Cardiac muscle cell (in vitro differentiated cells and primary cell): ENCODE measurements around the gene C3AR1. TPM values are rescaled to one million over a fixed set of nuclear protein-coding genes. Genes with fewer than 3 reads are reported as not detected.

ENCODE experiments used
- DNase-seq, 2 donors: peaks; one replicate each; pipeline versions ENCODE4 v3.0.0 to v3.0.0-alpha.2; 2010 to 2017; ENCODE audit warnings: low read depth in 1 of 2, low spot score in 1 of 2
- H3K27ac ChIP-seq: fragments of 200-600 bp; sonication (generic); 2 replicates; pipeline ENCODE4 v1.5.1; 2016
- H3K27me3 ChIP-seq: fragments of 200-600 bp; sonication (generic); 2 replicates; pipeline ENCODE4 v1.6.0; 2016; ENCODE audit warnings: control low read depth
- H3K36me3 ChIP-seq: fragments of 200-600 bp; sonication (generic); 2 replicates; pipeline ENCODE4 v1.5.1; 2016; ENCODE audit warnings: control low read depth
- H3K4me1 ChIP-seq: fragments of 200-600 bp; sonication (generic); 2 replicates; pipeline ENCODE4 v1.8.1; 2017; ENCODE audit warnings: low read depth, mild to moderate bottlenecking, mixed run types
- H3K4me3 ChIP-seq: fragments of 200-600 bp; sonication (generic); 2 replicates; pipeline ENCODE4 v1.5.1; 2016; ENCODE audit warnings: mild to moderate bottlenecking
- H3K9me3 ChIP-seq: fragments of 200-600 bp; sonication (generic); 2 replicates; pipeline ENCODE4 v1.5.1; 2017; ENCODE audit warnings: low read depth, mild to moderate bottlenecking, control low read depth
- polyA plus RNA-seq: library from polyadenylated mRNA; unstranded; fragments of >200 nt; fragmentation: Nextera tagmentation; extraction: Ambion mirVana; gene quantifications from 2 replicates; pipeline ENCODE4 v1.2.1, GENCODE V29; 2016
- total RNA-seq: library from RNA; depleted of rRNA; stranded (reverse); fragments of >200 nt; gene quantifications from 2 replicates; pipeline ENCODE4 v1.2.3, GENCODE V29; 2016
- TF ChIP-seq, protein P1 (sequence below): IDR thresholded peaks from 2 replicates; pipeline ENCODE4 v1.5.1; 2012; ENCODE audit warnings: low read depth, mild to moderate bottlenecking, low read length

C3AR1 gene
- total and polyA plus RNA-seq, 2 experiments from 2014 or later = not detected

DNA sequence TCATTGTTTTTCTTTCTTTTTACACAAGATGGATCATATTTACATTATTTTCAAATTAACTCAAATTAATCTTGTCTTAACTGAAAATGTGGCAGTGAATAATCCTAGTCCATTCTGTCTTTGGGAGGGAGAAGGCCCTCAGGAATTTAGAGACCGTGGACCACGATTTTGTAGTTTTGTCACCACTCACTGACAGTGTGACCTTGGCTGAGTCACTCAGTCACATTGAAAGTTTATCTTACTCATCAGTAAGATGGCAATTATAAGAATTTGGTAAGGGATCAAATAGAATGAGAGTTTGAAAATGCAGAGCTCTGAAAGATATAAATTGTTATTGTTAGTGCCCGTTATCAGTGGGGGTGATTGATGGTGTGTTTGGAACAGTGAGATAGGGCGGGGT is 17.3 kb downstream of the C3AR1 start:
- Histone ChIP-seq H3K36me3 (peaks cover 56% of the 10 kb centered on the region), H3K4me3 (no peak overlapping the region), H3K4me1 (no peaks in the 10 kb centered on the region), H3K27ac (no peak overlapping the region), H3K9me3 (no peaks in the 10 kb centered on the region), H3K27me3 (no peaks in the 10 kb centered on the region)
- TF ChIP-seq, protein P1, sequence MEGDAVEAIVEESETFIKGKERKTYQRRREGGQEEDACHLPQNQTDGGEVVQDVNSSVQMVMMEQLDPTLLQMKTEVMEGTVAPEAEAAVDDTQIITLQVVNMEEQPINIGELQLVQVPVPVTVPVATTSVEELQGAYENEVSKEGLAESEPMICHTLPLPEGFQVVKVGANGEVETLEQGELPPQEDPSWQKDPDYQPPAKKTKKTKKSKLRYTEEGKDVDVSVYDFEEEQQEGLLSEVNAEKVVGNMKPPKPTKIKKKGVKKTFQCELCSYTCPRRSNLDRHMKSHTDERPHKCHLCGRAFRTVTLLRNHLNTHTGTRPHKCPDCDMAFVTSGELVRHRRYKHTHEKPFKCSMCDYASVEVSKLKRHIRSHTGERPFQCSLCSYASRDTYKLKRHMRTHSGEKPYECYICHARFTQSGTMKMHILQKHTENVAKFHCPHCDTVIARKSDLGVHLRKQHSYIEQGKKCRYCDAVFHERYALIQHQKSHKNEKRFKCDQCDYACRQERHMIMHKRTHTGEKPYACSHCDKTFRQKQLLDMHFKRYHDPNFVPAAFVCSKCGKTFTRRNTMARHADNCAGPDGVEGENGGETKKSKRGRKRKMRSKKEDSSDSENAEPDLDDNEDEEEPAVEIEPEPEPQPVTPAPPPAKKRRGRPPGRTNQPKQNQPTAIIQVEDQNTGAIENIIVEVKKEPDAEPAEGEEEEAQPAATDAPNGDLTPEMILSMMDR = no peak
- DNase-seq = no peak

DNA sequence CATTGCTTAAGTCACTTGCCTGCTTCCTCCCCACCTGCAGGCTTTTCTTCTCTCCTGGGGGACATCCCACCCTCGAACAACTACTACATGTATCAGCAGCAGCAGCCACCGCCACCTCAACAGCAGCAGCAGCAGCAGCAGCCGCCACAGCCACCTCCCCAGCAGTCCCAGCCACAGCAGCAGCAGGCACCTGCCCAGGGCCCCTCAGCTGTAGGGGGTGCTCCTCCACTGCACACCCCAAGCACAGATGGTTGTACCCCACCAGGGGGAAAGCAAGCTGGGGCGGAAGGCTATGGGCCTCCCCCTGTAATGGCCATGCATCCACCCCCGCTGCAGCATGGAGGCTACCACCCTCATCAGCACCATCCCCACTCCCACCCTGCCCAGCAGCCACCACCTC is 18.3 kb downstream of the C3AR1 start:
- TF ChIP-seq, protein P1 = no peak
- H3K4me3 ChIP-seq = no peak overlapping the region
- H3K36me3 ChIP-seq = peaks cover 55% of the 10 kb centered on the region
- H3K4me1 ChIP-seq = no peaks in the 10 kb centered on the region
- no peaks in the 10 kb centered on the region for H3K27me3 ChIP-seq
- no peaks in the 10 kb centered on the region for H3K9me3 ChIP-seq
- no peak for DNase-seq
- no peak overlapping the region for H3K27ac ChIP-seq

DNA sequence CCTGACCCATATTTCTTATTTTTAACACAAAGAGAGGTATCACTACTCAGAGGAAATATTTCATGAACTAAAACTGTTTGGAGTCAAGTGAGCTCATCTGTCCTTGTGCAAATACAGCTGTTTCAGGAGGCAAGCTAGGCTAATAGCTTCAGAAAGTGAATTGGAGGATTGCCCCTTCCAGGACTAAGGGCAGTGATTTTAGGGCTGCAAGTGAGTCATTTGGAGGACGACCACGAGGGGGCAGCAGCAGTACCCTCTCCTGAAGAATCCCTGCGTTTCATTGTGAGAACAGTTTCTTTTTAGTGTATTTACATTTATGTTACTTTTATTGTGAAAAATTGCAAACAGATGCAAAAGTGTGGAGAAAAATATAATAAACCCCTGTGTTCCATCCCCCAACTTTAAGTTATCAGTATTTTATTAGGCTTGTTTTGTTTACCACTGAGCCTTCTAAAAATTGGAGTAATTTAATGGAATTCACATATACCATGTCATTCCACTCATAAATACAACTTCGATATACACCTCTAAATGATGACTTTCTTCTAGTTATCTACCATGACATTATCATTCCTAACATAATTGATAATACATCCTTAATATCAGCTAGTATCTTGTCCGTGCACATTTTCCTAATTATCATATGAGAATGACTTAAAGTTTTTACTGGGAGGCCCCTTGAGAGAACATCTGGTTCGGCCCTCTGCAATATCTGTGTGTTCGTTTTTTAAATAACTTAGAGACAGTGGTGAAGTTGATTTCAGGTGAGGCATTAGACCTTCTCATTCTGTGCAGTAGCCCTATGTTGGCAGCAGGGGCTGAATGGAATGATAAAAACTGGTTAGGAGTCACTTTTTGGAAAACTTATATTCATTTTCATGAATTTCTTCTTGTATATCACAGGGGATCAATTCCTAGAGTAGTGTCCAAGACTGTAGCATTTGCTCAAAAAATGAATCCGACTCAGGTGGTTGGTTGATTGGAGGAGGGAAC is 19.9 kb downstream of the C3AR1 start:
- H3K9me3 ChIP-seq = no peaks in the 10 kb centered on the region
- H3K4me1 ChIP-seq = no peaks in the 10 kb centered on the region
- DNase-seq = peak; percentile 82 to 88
- H3K27ac ChIP-seq = no peak overlapping the region
- TF ChIP-seq, protein P1 = peak; percentile 87
- H3K4me3 ChIP-seq = no peak overlapping the region
- H3K27me3 ChIP-seq = no peaks in the 10 kb centered on the region
- H3K36me3 ChIP-seq = peaks cover 51% of the 10 kb centered on the region

DNA sequence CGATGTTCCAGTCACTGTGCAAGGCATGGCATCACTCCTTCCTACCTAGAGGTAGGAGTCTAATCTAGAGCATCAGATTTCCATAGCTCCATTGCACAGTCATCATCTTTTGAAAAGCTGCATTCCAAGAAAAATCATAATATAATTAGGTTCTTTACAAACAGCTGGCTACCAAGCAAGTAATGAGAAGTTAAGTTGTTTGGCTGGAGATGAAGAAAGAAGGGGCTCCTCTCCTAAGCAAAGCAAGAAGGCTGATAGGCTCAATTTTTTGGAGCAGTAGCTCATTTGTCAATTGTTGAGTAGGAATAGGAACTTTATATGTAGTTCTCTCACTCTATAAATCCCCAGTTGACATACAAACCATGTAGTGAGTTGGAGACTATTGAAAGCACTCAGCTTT is 25.4 kb downstream of the C3AR1 start:
- Histone ChIP-seq H3K9me3 (no peaks in the 10 kb centered on the region), H3K36me3 (peaks cover 15% of the 10 kb centered on the region), H3K27me3 (no peaks in the 10 kb centered on the region), H3K27ac (no peak overlapping the region), H3K4me1 (peaks cover 34% of the 10 kb centered on the region), H3K4me3 (no peak overlapping the region)
- DNase-seq = no peak
- TF ChIP-seq, protein P1 = no peak

DNA sequence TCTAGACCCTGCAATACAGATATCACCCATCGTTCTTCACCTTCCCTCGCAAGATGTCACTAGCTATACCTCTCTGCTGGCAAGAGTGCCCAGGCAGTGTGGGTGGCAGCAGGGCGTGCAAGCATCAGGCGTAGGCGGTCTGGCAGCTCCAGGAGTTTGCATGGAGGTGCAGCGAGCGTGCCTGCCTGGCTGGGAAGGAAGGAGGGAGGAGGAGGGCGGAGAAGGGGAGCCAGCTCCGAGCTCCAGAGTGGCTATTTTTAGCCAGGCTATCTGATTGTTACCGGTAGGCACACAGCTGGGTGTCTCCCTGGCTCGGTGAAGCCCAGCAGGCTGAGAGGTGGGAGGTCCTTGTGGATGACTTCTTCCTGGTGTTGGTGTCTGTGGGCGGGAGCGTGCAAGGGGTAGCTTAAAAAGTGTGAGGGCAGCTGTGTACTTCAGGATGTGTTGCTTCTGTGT is 27.5 kb downstream of the C3AR1 start:
- H3K27ac ChIP-seq = peak overlapping the region; percentile 96

More for the DNA sequence above, 27.5 kb downstream of the C3AR1 start:
- Histone ChIP-seq H3K36me3 (peaks cover 12% of the 10 kb centered on the region), H3K4me1 (peaks cover 55% of the 10 kb centered on the region), H3K27me3 (no peaks in the 10 kb centered on the region), H3K4me3 (peak overlapping the region; percentile 17), H3K9me3 (no peaks in the 10 kb centered on the region)
- peak; percentile 44 to 93 for DNase-seq
- TF ChIP-seq, protein P1 = no peak
